Measurements from ENCODE around the gene SVBP.
"Not testable (repeated sequence)": the region's sequence is repeated elsewhere in the genome, so short reads cannot be mapped to it uniquely, and the experiment has no call there.

The SVBP gene, protein sequence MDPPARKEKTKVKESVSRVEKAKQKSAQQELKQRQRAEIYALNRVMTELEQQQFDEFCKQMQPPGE

DNA sequence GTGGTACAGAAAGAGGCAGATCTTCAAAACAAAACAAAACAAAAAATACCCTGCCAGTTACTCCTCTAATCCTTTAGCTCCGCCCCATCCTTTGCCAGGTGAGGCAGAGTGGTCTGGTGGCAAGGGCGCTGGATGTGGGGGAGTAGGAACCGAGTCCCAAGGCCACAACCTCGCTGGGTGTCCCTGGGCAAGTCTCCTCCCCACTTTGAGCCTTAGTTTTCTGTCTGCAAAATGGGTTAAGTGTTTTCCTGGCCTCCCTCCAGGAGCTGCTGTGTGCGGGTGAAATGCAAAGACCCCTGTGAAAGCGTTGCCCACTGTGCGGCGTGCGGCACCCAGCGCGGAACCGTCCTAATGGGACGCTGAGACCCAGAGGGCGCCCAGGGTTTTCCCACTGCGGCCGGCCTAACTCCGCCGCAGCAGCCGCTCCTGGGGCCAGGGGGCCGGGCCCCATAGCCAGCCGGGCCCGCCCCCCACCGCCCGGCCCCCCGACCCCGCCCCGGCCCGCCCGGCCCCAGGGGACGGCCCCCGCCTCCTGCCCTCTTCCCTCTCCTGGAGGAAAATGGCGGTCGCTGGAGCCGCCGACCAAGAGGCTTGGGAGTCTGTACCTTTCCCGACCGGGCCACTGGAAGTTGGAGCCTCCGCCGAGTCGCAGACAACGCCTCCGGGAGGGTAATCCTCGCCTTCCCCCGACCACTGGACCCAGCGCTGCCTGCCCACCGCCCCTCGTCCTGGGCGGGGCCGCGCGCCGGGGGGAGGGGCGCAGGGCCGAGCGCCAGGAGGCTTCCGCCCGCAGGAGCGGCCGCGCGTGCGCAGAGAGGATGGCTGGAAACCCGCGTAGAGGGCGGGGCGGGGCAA lies at the start of gene SVBP, which contains the start of gene ERMAP:
TSS of gene SVBP (minus strand) at position 813 of the 855 bp plus-strand sequence. CDS start 853 bp downstream, outside the sequence.
TSS of gene ERMAP (plus strand) at position 538 of the 855 bp plus-strand sequence. CDS start 13,327 bp downstream, outside the sequence.
- peak; percentile 60 for DNase-seq (ENCODE audit: low read depth, low spot score)

DNA sequence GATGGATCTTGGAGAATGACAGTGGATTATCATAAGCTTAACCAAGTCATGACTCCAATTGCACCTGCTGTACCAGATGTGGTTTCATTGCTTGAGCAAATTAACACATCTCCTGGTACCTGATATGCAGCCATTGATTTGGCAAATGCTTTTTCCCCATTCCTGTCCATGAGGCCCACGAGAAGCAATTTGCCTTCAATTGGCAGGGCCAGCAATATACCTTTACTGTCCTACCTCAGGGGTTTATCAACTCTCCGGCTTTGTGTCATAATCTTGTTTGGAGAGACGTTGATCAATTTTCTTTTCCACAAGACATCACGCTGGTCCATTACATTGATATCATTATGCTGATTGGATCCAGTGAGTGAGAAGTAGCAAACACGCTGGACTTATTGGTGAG lies 49.4 kb upstream of the SVBP start:
- DNase-seq (ENCODE audit: low read depth, low spot score) = no peak

DNA sequence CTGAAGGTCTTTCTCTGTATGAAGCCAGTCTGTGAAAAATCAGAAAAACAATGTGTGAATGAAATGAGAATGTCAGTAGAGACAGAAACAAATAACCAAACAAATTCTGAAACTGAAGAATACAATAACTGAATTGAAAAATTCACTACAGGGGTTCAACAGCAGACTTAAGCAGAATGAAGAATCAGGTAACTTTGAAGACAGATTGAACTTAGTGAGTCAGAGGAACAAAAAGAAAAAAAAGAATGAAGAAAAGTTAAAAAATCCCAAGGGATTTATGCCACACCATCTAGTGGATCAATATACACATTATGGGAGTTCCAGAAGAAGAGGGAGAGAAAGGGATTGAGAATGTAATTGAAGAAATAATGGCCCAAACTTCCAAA lies 43.8 kb upstream of the SVBP start:
- DNase-seq (ENCODE audit: low read depth, low spot score) = no peak

DNA sequence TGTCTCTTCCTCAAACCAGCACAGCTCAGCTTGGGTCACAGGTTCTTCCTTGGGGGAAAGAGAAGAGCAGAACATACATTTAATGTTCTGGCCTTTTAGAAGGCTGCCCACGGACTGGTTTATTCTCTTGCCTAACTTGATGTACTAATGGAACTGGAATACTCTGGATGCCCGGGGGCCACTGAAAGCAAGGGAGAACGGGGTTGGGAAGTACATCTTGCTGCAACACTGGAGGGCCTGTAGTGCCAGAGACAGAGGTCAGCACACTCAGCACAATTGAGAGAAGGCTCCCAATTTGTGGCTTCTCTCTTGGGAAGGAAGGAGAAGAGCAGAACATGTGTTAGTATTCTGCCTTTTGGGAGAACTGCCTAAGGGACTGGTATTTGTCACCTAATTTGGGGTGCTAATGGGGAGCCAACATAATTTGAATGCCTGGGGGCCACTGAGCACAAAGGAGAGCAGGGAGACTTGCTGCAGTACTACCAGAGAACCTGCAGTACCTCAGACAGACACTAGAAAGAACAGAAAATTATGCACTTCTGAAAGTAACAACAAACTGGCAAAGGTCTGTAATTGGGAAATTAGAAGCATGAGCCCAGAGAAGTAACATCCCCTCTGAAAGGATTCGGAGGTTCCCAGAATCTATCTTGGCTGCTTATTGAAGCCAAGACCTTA lies 43.3 kb upstream of the SVBP start:
- DNase-seq (ENCODE audit: low read depth, low spot score) = no peak

DNA sequence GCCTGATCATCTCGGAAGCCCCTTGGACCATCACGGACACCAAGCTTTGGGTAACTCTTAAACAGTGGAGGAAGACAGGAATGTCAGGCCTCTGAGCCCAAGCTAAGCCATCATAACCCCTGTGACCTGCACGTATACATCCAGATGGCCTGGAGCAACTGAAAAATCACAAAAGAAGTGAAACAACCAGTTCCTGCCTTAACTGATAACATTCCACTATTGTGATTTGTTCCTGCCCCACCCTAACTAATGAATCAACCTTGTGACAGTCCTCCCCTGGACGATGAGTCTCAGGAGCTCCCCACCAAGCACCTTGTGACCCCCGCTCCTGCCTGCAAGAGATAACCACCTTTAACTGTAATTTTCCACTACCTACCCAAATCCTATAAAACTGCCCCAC lies 42.2 kb upstream of the SVBP start:
- not testable (repeated sequence) for DNase-seq (ENCODE audit: low read depth, low spot score)

DNA sequence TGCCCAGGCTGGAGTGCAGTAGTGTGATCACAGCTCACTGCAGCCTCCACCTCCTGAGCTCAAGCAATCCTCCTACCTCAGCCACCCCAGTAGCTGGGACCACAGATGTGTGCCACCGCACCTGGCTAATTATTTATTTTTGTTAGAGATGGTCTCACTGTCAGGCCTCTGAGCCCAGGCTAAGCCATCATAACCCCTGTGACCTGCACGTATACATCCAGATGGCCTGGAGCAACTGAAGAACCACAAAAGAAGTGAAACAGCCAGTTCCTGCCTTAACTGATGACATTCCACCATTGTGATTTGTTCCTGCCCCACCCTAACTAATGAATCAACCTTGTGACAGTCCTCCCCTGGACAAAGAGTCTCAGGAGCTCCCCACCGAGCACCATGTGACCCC lies 39.4 kb upstream of the SVBP start:
- DNase-seq (ENCODE audit: low read depth, low spot score) = not testable (repeated sequence)

DNA sequence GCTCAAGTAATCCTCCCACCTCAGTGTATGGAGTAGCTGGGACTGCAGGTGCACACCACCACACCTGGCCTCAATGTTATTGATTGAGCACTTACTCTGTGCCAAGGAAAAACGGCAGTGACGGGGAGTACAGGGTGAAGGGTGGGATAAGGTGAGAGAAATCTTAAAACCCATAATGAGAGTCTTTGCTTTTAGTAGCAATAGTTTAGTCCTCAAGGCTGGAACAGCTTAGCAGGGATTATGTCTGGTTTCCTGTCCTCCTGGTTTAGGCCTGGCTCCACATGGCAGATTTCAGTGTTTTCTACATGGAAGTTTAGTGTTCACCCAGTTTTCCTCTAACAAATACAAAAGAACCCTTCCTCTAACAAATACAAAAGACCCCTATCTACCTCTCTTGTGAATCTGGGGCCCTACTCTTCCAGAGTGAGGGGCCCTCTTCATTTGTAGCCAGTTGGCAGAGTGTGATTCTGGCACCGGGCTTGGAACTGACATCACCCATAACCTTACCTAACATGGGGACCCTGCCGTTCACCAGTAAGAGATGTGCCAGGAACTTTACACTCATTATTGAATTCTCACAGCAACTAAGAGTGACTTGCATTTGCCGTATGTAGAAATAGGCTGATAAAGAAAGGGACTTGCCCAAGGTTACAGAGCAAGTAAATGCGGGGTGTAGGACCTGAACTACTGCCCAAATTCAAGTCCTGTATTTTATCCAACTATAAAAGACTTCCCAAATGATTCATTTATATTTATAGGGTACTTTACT lies 36.1 kb upstream of the SVBP start:
- no peak for DNase-seq (ENCODE audit: low read depth, low spot score)

DNA sequence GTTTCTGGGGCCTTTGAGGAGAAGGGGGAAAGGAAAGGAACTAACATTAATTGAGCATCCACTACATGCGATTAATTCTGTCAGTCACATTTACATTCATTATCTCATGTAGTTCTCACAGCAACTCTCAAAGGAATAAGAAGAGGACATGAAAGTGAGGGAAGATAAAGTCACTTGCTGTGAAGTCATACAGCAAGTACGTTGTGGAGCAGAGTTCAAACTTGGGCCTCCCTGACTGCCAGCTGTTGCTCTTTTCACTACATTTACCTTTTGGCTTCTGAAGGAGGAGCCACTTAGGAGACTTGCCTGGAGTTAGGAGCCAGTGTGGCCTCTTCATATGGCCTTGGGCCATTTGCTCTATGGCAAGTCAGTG lies 35.4 kb upstream of the SVBP start:
- DNase-seq (ENCODE audit: low read depth, low spot score) = no peak

DNA sequence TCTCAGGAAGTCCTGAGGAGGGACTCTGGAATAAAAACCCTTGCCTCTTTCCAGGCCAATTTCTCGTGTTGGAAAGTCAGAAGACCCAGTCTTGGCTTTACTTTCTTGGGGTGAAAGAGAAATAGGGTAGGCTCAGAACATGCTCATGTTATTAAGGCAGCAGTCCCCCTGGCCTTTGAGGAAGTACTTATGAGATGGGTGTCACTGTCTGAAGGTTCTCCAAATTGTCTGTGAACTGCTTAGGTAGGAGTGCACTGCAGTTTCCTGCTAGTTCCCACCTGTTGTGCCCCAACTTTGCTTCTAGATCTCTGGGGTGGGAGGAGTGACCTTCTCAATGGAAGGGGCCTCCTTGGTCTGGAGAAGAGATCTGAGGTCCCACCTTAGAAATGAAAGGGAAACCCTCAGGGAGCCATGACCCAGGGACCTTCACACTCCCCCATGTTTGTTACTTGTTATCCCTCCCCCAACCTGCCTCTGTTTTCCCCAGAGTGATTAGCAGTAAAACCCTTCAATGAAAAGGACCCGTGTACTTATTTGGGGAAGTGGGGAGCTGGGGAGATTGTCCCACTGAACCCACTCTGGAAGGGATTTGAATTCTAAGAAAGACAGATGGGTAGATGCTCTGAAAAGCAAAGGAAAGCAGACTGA lies 34.9 kb upstream of the SVBP start:
- DNase-seq (ENCODE audit: low read depth, low spot score) = no peak

DNA sequence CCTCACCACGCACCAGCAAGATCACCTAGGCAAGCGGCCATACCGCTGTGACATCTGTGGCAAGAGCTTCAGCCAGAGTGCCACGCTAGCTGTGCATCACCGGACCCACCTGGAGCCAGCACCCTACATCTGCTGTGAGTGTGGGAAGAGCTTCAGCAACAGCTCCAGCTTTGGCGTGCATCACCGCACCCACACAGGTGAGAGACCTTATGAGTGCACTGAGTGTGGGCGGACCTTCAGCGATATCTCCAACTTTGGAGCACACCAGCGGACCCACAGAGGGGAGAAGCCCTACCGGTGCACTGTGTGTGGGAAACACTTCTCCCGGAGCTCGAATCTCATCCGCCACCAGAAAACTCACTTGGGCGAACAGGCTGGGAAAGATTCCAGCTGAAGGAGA lies 34.2 kb upstream of the SVBP start:
- no peak for DNase-seq (ENCODE audit: low read depth, low spot score)

DNA sequence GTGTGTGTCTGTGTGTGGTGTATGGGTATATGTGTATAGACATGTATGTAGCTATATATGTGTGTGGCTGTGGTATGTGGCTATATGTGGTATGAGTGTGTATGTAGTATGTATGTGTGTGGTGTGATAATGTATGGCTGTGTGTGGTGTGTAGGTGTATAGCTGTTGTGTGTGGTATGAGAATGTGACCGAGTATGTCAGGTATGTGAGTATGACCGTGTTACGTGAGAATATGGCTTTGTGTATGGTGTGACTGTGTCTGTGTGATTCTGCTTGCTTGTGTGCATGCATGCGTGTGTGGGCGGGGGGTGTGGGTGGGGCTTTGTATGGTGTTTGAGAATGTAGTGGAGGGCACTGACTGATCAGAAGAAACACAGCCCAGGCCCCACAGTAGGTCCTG lies 32.7 kb upstream of the SVBP start:
- DNase-seq (ENCODE audit: low read depth, low spot score) = no peak

DNA sequence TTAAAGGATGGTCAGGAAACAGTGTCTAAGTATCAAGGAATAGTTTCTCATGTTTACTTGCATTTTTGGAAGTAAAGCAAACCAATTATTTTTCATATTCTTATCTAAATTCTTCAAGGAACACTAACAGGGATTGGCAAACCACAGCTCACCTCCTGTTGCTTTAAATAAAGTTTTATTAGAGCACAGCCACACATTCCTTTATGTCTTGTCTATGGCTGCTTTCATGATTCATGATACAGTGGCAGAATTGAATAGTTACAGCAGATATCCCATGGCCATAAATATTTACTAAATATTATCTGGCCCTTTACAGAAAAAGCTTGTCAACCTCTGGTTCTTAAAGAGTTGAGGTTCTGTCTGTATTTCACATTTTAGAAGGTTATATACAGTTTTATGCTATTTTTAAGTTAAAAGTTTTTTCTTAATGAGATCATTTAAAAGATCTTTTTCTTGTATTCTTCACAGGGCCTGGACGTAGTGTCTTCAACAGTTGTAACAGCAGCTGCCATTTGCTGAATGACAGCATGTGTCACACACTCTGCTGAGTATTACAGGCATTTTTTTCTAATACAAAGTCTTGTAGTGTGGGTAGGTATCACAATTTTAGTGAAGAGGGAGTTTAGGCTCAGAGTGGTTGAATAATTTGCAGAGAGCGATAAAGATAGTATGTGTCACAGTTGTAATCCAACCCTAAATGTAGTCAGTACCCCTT lies 31.8 kb upstream of the SVBP start:
- no peak for DNase-seq (ENCODE audit: low read depth, low spot score)

DNA sequence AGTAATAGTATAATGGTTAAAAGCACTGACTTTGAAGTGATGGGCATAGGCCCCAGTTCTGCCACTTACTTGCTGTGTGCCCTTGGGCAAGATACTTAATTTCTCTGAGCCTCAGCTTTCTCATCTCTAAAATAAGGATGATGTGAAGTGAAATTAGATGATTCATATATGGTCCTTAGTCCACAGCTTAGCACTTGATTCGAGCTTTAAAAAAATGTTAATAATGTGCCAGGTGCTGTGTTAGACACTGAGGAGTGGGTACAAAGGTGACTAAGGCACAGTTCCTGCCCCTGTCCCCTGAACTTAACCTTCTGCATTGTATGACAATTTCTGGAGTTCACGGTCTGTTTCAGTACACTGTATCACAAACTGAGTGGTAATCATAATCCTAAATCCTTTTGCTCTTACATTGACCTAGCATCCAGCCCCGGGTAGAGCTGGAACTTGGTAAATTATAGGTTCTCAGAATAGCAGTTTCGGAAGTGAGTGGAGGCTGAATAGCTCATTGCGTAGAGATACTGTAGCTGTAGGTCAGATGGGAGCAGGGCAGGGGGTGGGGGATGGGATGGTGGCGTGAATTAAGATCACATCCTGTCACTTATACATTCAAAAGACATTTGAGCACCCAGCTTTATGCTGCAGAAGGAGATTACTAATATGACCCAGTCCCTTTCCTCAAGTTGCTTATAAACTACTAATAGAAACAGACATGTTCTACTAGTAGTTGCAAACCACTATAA lies 30.7 kb upstream of the SVBP start:
- DNase-seq (ENCODE audit: low read depth, low spot score) = no peak

DNA sequence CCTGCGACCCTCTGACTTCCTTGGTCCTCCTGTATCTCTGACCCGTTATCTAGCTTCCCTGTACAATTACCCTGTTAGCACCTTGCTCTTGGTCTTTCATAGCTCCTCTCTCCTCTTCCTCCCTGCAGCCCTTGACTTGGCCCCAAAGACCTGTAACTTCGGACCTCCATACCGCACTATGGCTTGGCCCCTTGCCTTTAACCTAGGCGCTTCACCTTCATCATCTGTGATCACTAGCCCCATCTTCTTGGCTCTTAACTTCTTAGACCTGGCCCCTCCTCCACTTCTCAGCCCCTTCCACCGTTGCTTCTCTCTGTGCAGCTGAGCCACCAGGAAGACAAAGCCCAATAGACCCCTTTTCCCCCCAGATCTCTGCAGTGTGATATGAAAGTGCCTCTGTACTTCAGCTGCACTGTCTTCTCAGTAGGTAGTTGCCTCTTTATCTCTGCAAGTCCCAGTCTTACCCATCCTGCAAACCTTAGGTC lies 30.0 kb upstream of the SVBP start:
- no peak for DNase-seq (ENCODE audit: low read depth, low spot score)

DNA sequence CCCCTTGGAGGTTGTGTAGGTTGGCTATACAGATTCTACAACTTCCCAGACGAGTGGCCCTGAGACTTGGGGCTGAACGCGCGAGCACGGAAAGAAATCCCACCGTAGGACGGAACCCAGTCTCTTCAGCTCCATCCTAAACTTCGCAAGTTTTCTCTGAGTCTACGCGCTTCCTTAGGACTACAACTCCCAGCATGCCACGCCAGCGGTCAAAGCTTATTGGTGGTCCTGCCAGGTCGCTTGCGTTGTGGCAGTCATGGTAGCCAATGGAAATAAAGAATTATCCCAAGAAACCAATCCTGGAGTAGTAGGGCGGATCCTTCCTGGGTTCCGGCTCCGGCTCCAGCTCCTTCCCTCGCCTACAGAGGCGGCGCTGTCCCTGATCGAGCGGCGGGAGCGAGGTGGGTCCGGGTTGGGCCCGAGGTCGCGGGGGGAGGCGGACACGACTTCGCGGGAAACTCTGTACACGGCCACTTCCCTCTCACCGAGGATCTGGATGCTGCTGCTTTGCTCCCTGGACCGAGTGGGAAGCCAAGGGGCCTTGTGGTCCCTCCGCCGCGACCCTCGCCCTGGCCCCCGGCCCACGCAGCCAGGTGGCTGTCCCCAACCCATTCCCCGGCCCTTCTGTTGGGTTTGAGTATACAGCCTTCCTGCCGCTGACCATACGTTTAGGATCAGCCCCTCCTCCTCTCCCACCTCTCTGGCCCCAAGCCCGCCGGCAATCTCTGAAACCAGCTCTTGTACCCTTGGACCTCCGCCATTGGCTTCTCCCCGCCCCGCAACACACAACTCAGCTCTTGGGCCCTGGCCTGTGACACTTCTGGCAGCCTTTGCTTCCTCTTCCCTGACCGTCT lies 29.3 kb upstream of the SVBP start, which contains the start of gene ZNF691:
TSS of gene ZNF691 (plus strand) at position 357 of the 854 bp plus-strand sequence. CDS start 3,046 bp downstream, outside the sequence.
- DNase-seq (ENCODE audit: low read depth, low spot score) = peak; percentile 90

DNA sequence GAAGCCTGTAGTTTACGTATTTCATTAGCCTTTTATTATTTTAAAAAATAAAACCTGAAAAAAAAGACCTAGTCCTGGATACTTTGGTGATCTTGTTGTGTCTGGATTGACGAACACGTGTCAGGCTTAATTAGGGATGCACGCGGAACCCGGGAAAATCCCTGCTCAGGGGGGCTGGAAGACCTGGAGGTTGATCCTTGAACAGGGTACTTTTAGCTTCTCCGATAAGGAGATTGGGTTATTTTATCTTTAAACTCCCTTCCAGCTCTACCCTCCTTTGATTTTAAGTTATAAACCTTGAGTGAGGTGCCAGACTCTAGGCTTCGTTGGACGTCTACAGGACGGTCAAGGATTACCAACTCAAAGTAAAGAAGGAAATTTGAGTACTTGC lies 28.7 kb upstream of the SVBP start:
- DNase-seq (ENCODE audit: low read depth, low spot score) = no peak

DNA sequence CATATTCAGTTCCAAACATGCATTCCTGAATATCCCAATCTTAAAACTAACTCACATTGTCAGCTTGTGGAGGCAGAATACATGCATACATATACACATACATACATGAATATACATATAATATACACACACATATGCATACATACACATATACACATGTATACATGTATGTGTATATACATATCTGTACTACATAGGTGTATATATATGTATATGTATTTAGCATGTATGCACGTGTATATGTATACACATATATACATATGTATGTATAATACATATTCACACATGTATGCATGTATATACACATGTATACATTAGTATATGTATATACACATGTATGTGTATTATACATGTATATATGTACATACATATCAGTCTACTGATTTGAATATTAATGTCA lies 28.0 kb upstream of the SVBP start:
- DNase-seq (ENCODE audit: low read depth, low spot score) = no peak

DNA sequence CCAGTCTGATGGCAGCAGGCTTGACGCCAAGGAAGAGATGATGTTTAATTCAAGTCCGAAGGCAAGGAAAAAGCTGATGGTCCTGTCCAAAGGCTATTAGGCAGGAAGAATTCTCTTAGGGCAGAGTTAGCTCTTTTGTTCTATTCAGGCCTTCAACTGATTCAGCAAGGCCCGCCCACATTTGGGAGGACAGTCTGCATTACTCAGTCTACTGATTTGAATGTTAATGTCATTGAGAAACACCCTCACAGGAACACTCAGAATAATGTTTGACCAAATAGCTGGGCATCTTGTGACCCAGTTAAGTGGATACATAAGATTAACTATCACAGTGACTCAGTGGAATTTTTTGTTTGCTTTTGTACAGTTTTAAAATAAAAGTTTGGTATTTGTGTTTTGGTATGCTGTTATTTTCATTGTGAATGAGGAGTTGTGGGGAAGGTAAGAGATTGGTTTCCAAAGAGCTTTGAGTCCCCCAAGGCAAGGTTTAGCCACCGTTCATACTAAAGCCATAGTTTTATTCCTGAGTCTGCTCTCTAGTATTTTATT lies 27.5 kb upstream of the SVBP start:
- no peak for DNase-seq (ENCODE audit: low read depth, low spot score)
